Bronchial epithelial cell (primary cell): ENCODE data around the gene FMR1. TPM values are rescaled to one million over a fixed set of nuclear protein-coding genes. Genes with fewer than 3 reads are reported as not detected.

Source experiments
- DNase-seq: peaks from one replicate; pipeline ENCODE4 v3.0.0-alpha.2; 2010; ENCODE audit warnings: low read depth
- FAIRE-seq: peaks from 2 replicates; lab custom pipeline; 2011; peaks lifted over from hg19 to GRCh38; lab: Jason Lieb, UNC
- H3K27me3 ChIP-seq: 2 replicates; pipeline ENCODE4 v1.5.1; 2011; ENCODE audit warnings: low read length; ENCODE audit not compliant: control insufficient read depth, insufficient read depth
- H3K36me3 ChIP-seq: 2 replicates; pipeline ENCODE4 v1.5.1; 2011; ENCODE audit warnings: low read length; ENCODE audit not compliant: control insufficient read depth, insufficient read depth
- H3K4me3 ChIP-seq: 2 replicates; pipeline ENCODE4 v1.5.1; 2011; ENCODE audit warnings: mild to moderate bottlenecking, low read depth, low read length, control low read depth
- CTCF ChIP-seq: IDR thresholded peaks from 2 replicates; pipeline ENCODE4 v1.5.1; 2011; ENCODE audit warnings: mild to moderate bottlenecking, moderate library complexity, low read length, control low read depth, inconsistent platforms; ENCODE audit not compliant: insufficient read depth, severe bottlenecking
- total RNA-seq: library from RNA; depleted of rRNA; stranded (reverse); fragments of >200 nt; gene quantifications from 2 replicates; pipeline ENCODE4 v1.2.1, GENCODE V29; 2014

Gene FMR1
- total RNA-seq, 1 donor from 2014 or later, result 22.9 TPM

- Histone ChIP-seq H3K4me3 (no peak overlapping the region), H3K27me3 (no peaks in the 10 kb centered on the region), H3K36me3 (peaks cover 1% of the 10 kb centered on the region)
- FAIRE-seq (no peak), DNase-seq (no peak)
- TF ChIP-seq CTCF, result no peak
Measured at GRCh38 chrX:147948531-147948930, 36.8 kb downstream of the FMR1 start.

GRCh38 chrX:147950352-147950751 is 38.6 kb downstream of the FMR1 start:
- no peak for TF ChIP-seq CTCF

GRCh38 chrX:147953976-147954375 is 42.3 kb downstream of the FMR1 start:
- no peak overlapping the region for H3K4me3 ChIP-seq
- no peak for TF ChIP-seq CTCF
- no peaks in the 10 kb centered on the region for H3K36me3 ChIP-seq
- FAIRE-seq (no peak), DNase-seq (no peak)
- H3K27me3 ChIP-seq, result no peaks in the 10 kb centered on the region

More at GRCh38 chrX:147950352-147950751, 38.6 kb downstream of the FMR1 start:
- FAIRE-seq, result no peak
- Histone ChIP-seq H3K36me3 (no peaks in the 10 kb centered on the region), H3K27me3 (no peaks in the 10 kb centered on the region), H3K4me3 (no peak overlapping the region)
- no peak for DNase-seq

- TF ChIP-seq CTCF, result no peak
- Histone ChIP-seq H3K27me3 (no peaks in the 10 kb centered on the region), H3K36me3 (no peaks in the 10 kb centered on the region), H3K4me3 (no peak overlapping the region)
- FAIRE-seq (no peak), DNase-seq (peak; percentile 52)
Measured at GRCh38 chrX:147957291-147957690, 45.6 kb downstream of the FMR1 start.

GRCh38 chrX:147958291-147958690 is 46.6 kb downstream of the FMR1 start:
- Histone ChIP-seq H3K36me3 (no peaks in the 10 kb centered on the region), H3K27me3 (no peaks in the 10 kb centered on the region), H3K4me3 (no peak overlapping the region)
- FAIRE-seq (no peak), DNase-seq (peak; percentile 56)
- no peak for TF ChIP-seq CTCF

- no peak for TF ChIP-seq CTCF
- no peaks in the 10 kb centered on the region for H3K27me3 ChIP-seq
- DNase-seq (no peak), FAIRE-seq (no peak)
- no peaks in the 10 kb centered on the region for H3K36me3 ChIP-seq
- no peak overlapping the region for H3K4me3 ChIP-seq
Measured at GRCh38 chrX:147960722-147961121, 49.0 kb downstream of the FMR1 start.
